ENCODE results near the gene LAMB4. TPM values are rescaled to one million over a fixed set of nuclear protein-coding genes. Genes with fewer than 3 reads are reported as not detected.

Gene LAMB4
- total and polyA plus RNA-seq, 2 donors (not counting 1 experiment from before 2014, with no cell fraction given): not detected

- H3K4me1 Mint-ChIP-seq: peaks cover 19% of the 10 kb centered on the region
- H2AFZ ChIP-seq (ENCODE audit: insufficient read depth, low read depth, low read length, poor library complexity, severe bottlenecking): no peak overlapping the region
- no peak for DNase-seq
- no peaks in the 10 kb centered on the region for H3K79me2 ChIP-seq (ENCODE audit: control insufficient read depth, insufficient read depth, low read length)
- H3K9me3 ChIP-seq (ENCODE audit: control extremely low read depth in 1 of 3, control insufficient read depth in 2 of 3, insufficient read depth in 1 of 3, low read length in 2 of 3): peaks cover 0 to 6% (median 0%) of the 10 kb centered on the region in 3 donors
- no peak overlapping the region for H3K4me3 Mint-ChIP-seq
- no peaks in the 10 kb centered on the region for H3K9me3 Mint-ChIP-seq (ENCODE audit: insufficient read depth)
- peaks cover 0 to 55% (median 27%) of the 10 kb centered on the region in 4 experiments for H3K27me3 ChIP-seq (replicated peaks in 1 of 4; ENCODE audit: control extremely low read depth in 1 of 4, control insufficient read depth in 3 of 4, insufficient read depth in 4 of 4, low read length in 3 of 4)
- no peak for ATAC-seq (ENCODE audit: low read depth)
- no peaks in the 10 kb centered on the region for H3K36me3 ChIP-seq (replicated peaks in 1 of 2; ENCODE audit: control extremely low read depth in 1 of 2, control insufficient read depth in 1 of 2, extremely low read depth in 1 of 2, insufficient read depth in 2 of 2, low read length in 1 of 2)
- H3K27ac ChIP-seq (ENCODE audit: low read length in 2 of 2): no peak overlapping the region
- WGBS (ENCODE audit: insufficient coverage): 60% methylated on average over 1 of the region's 4 CpGs
- H4K20me1 ChIP-seq (ENCODE audit: control insufficient read depth, insufficient read depth, low read length, poor library complexity, severe bottlenecking): no peaks in the 10 kb centered on the region
- no peak overlapping the region for H3K27ac Mint-ChIP-seq
- peaks cover 70% of the 10 kb centered on the region for H3K27me3 Mint-ChIP-seq
- ChIA-PET CTCF (interaction anchor here (0.5 kb wide), 1 partner anchor 134 kb away, joined by 5 read pairs; no protein-coding TSS in a partner anchor), POLR2A (no interaction called here)
- TF ChIP-seq EZH2 (IDR thresholded peaks at IDR 0.05; ENCODE audit: borderline replicate concordance, insufficient read depth, low read depth, low read length, poor library complexity, severe bottlenecking) (no peak), CTCF (IDR thresholded peaks at IDR 0.05) (no peak)
- intact Hi-C loops (cut with micrococcal nuclease): no loop called here
- H3K4me2 ChIP-seq (replicated peaks; ENCODE audit: low read depth, low read length, poor library complexity, severe bottlenecking): no peak overlapping the region
- peaks cover 21 to 30% of the 10 kb centered on the region in 2 donors for H3K4me1 ChIP-seq (ENCODE audit: control insufficient read depth in 2 of 2, insufficient read depth in 2 of 2, low read length in 2 of 2)
- H3K9ac ChIP-seq (ENCODE audit: low read length): no peak overlapping the region
- no peak overlapping the region for H3K4me3 ChIP-seq (ENCODE audit: control extremely low read depth in 1 of 5, extremely low read depth in 1 of 5, insufficient read depth in 1 of 5, low read depth in 2 of 5, low read length in 4 of 5)
Observed at GRCh38 chr7:107999779-108000560, 130.2 kb downstream of the LAMB4 start.
